AG04449 (cell line): ENCODE measurements around the gene ANO4.

Source experiments
- CTCF ChIA-PET: fragments of 350-600 bp; formaldehyde crosslinking; extraction: SDS; loops from one replicate; lab custom pipeline; 2021; ENCODE audit warnings: antibody characterized with exemption; lab: Yijun Ruan, JAX
- POLR2A ChIA-PET: fragments of 400-600, 350-600 bp; formaldehyde crosslinking; extraction: SDS; loops from one replicate; lab custom pipeline; 2020; ENCODE audit warnings: antibody characterized with exemption, inconsistent platforms; lab: Yijun Ruan, JAX
- DNase-seq: peaks from one replicate; pipeline ENCODE4 v3.0.0-alpha.2; 2010; ENCODE audit warnings: low read depth, low spot score
- H3K4me3 ChIP-seq: 2 replicates; pipeline ENCODE4 v1.5.1; 2011; ENCODE audit warnings: low read depth, mild to moderate bottlenecking, control low read depth, low read length
- TF ChIP-seq, protein P1 (sequence below): IDR thresholded peaks from one replicate; pipeline ENCODE4 v1.5.1; 2011; ENCODE audit warnings: mild to moderate bottlenecking, moderate library complexity, low read length, control low read depth, inconsistent platforms; ENCODE audit not compliant: insufficient read depth; ENCODE audit errors: missing control alignments

ANO4 gene

DNA sequence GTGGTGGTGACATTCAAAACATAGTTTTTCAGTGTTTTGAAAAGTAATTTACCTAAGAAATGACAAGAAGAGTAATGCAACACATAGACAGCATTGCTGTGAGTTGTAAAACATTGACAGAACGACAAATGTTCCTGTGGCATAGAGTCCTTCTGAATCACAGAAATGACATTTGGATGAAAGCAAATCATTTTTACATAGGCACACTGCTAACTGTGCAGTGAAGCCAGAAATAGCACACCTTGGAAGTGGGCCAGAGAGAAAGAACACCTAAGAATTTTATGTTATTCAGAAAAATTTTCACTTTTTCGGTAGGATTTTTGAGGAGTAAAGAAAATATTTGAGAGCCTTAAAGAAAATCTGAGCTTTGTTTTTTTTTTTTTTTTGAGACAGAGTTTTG is 100.6 kb downstream of the ANO4 start:
- DNase-seq: no peak
- CTCF ChIA-PET: no interaction called here
- H3K4me3 ChIP-seq: no peak overlapping the region
- TF ChIP-seq, protein P1, sequence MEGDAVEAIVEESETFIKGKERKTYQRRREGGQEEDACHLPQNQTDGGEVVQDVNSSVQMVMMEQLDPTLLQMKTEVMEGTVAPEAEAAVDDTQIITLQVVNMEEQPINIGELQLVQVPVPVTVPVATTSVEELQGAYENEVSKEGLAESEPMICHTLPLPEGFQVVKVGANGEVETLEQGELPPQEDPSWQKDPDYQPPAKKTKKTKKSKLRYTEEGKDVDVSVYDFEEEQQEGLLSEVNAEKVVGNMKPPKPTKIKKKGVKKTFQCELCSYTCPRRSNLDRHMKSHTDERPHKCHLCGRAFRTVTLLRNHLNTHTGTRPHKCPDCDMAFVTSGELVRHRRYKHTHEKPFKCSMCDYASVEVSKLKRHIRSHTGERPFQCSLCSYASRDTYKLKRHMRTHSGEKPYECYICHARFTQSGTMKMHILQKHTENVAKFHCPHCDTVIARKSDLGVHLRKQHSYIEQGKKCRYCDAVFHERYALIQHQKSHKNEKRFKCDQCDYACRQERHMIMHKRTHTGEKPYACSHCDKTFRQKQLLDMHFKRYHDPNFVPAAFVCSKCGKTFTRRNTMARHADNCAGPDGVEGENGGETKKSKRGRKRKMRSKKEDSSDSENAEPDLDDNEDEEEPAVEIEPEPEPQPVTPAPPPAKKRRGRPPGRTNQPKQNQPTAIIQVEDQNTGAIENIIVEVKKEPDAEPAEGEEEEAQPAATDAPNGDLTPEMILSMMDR: no peak
- POLR2A ChIA-PET: no interaction called here

DNA sequence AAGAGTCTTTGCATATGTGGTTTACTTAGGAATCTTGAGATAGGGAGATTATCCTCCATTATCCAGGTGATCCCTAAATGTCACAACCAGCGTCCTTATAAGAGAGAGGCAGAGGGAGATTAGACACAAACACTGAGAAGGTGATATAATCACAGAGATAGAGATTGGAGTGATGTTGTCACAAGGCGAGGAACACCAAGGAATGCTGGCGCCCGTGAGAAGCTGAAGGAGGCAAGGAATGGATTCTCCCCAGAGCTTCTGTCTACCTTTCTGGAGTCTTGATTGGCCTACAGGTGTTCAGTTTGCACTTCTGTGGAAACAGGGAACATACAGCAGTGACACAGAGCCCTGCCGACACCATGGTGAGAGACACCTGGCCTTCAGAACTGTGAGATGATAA is 101.6 kb downstream of the ANO4 start:
- ChIA-PET POLR2A (no interaction called here), CTCF (no interaction called here)
- DNase-seq: no peak
- H3K4me3 ChIP-seq: no peak overlapping the region
- TF ChIP-seq, protein P1: no peak

DNA sequence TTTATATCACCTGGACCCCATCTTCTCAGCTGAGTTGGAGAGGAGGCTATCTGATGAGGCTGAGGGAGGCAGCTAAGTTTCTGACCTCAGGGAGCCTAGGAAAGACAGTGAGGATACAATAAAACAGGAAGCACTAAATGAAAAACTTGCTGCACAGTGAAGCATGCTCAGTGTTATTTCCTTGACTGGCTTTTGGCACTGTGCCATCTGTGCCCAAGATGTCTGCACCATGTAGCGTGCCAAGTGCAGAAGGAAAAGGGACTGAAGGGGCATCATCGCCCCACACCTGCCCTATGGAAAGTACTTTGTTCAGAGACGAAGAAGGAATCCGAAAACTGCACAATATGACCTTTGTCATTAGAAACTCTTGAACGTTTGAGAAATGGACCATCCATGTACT is 102.7 kb downstream of the ANO4 start:
- H3K4me3 ChIP-seq: no peak overlapping the region
- POLR2A ChIA-PET: no interaction called here
- CTCF ChIA-PET: no interaction called here
- no peak for DNase-seq
- TF ChIP-seq, protein P1: no peak

DNA sequence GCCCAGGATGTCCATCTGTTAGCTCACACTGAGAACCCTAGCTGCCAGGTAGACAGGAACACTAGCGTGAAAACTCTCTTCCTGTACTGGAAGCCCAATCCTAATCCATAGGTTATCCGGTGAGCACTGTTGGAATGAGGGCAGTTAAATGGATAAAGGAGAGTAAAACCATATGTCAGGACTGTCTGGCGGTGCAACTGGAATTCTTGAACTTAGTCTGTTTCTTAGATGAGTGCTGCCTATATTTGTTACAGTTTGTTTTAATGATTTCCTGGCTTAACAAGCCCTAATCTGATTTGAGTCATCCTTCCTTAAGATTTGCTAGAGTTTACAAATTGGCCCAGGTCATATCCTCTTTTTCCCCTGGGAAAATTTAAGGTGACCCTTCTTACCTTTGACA is 104.7 kb downstream of the ANO4 start:
- no peak overlapping the region for H3K4me3 ChIP-seq
- TF ChIP-seq, protein P1: no peak
- DNase-seq: no peak
- CTCF ChIA-PET: no interaction called here
- POLR2A ChIA-PET: no interaction called here

DNA sequence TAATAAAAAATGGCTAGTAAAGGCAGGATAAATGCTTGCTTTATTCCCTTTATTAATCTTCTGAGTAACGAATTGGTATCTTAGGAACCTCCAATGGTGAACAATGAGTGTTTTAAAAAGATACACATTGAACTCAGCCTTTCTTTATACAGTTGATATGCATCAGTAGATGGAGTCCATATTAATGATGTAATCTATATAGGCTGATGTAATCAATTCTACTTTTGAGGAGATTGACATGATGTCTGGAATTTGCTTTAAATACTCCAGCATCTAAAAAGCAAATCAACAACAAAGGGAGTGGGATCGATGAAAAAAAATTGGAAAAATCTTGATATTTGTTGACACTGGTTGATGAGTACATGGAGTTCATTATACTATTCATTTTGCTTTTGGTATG is 106.2 kb downstream of the ANO4 start:
- TF ChIP-seq, protein P1: no peak
- ChIA-PET POLR2A (no interaction called here), CTCF (no interaction called here)
- DNase-seq: no peak
- no peak overlapping the region for H3K4me3 ChIP-seq

DNA sequence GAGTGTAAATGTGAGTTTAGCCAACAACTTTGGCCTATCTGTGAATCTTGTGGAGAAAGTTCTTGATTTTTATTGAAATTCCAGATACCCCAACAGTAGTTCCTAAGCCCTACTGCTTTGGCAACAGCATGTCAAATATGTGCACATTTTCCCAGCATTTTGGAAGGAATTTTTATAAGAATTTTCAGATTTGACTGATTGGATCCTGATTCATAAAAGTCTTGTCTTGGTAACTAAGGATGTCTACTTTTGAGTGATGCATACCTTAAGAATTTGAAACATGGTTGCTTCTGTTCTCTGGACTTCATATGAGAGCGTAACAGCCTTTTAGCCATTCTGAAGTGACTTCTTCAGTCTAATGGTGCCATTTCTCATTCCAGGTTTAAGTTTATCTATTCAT is 106.7 kb downstream of the ANO4 start:
- CTCF ChIA-PET: no interaction called here
- no peak for DNase-seq
- TF ChIP-seq, protein P1: no peak
- H3K4me3 ChIP-seq: no peak overlapping the region
- POLR2A ChIA-PET: no interaction called here
